Liver (tissue), 9 donors: ENCODE data around the gene PTPN14. TPM values are rescaled to one million over a fixed set of nuclear protein-coding genes. Genes with fewer than 3 reads are reported as not detected.

Experiments used
- DNase-seq: peaks from one replicate; pipeline ENCODE4 v3.0.0-alpha.2; 2017; ENCODE audit warnings: low spot score
- H3K27ac ChIP-seq, 2 donors: one replicate each; pipeline ENCODE4 v1.7.0; 2013; ENCODE audit warnings: inconsistent platforms in 2 of 2, low read length in 2 of 2, control low read depth in 1 of 2, low read depth in 1 of 2, mild to moderate bottlenecking in 1 of 2
- H3K27me3 ChIP-seq, 4 donors: one replicate each; pipeline versions ENCODE4 v1.6.1 to v1.7.0; 2013; ENCODE audit warnings: low read length in 3 of 4, inconsistent platforms in 1 of 4, mild to moderate bottlenecking in 1 of 4, moderate library complexity in 1 of 4; ENCODE audit not compliant: control insufficient read depth in 4 of 4, insufficient read depth in 4 of 4
- H3K36me3 ChIP-seq, 4 donors: one replicate each; pipeline versions ENCODE4 v1.6.1 to v1.7.0; 2013; ENCODE audit warnings: low read length in 3 of 4, mild to moderate bottlenecking in 3 of 4, low read depth in 1 of 4, moderate library complexity in 1 of 4; ENCODE audit not compliant: control insufficient read depth in 4 of 4, insufficient read depth in 3 of 4
- H3K4me1 ChIP-seq, 4 donors: one replicate each; pipeline versions ENCODE4 v1.6.1 to v1.7.0; 2013; ENCODE audit warnings: low read length in 3 of 4, mild to moderate bottlenecking in 3 of 4, moderate library complexity in 1 of 4; ENCODE audit not compliant: control insufficient read depth in 4 of 4, insufficient read depth in 4 of 4
- H3K4me3 ChIP-seq, 3 donors: one replicate each; pipeline versions ENCODE4 v1.6.1 to v1.7.0; 2013; ENCODE audit warnings: low read length in 3 of 3, control low read depth in 1 of 3, low read depth in 1 of 3, mild to moderate bottlenecking in 1 of 3
- H3K9ac ChIP-seq, 2 donors: one replicate each; pipeline ENCODE4 v1.7.0; 2013; ENCODE audit warnings: low read length in 2 of 2, mild to moderate bottlenecking in 2 of 2, moderate library complexity in 2 of 2, control low read depth in 1 of 2, low read depth in 1 of 2
- H3K9me3 ChIP-seq, 4 donors: one replicate each; pipeline versions ENCODE4 v1.6.1 to v1.7.0; 2013; ENCODE audit warnings: low read length in 3 of 4; ENCODE audit not compliant: control insufficient read depth in 4 of 4
- FOXA1 ChIP-seq: IDR thresholded peaks from 2 replicates; pipeline ENCODE4 v1.6.1; 2016; ENCODE audit warnings: antibody characterized with exemption
- FOXA2 ChIP-seq: IDR thresholded peaks from 2 replicates; pipeline ENCODE4 v1.6.1; 2016; ENCODE audit warnings: antibody characterized with exemption
- GABPA ChIP-seq, 2 donors: IDR thresholded peaks in 1 of 2; conservative IDR thresholded peaks in 1 of 2; 2 replicates each; pipeline ENCODE4 v1.6.1; 2016; ENCODE audit warnings: antibody characterized with exemption in 2 of 2, mild to moderate bottlenecking in 1 of 2, moderate library complexity in 1 of 2
- HNF4A ChIP-seq, 2 donors: conservative IDR thresholded peaks; 2 replicates each; pipeline ENCODE4 v1.6.1; 2016; ENCODE audit warnings: antibody characterized with exemption in 2 of 2, mild to moderate bottlenecking in 2 of 2
- JUND ChIP-seq, 2 donors: IDR thresholded peaks; 2 replicates each; pipeline ENCODE4 v1.6.1; 2016; ENCODE audit warnings: antibody characterized with exemption in 2 of 2
- RAD21 ChIP-seq, 2 donors: IDR thresholded peaks; 2 replicates each; pipeline ENCODE4 v1.6.1; 2016; ENCODE audit warnings: antibody characterized with exemption in 2 of 2, mild to moderate bottlenecking in 2 of 2
- SP1 ChIP-seq: IDR thresholded peaks from 2 replicates; pipeline ENCODE4 v1.6.1; 2018; ENCODE audit warnings: antibody characterized with exemption, mild to moderate bottlenecking
- YY1 ChIP-seq: IDR thresholded peaks from 2 replicates; pipeline ENCODE4 v1.6.1; 2016; ENCODE audit warnings: antibody characterized with exemption, mild to moderate bottlenecking
- WGBS: extraction: QIAGEN DNeasy Blood & Tissue Kit; methylation state at CpG from one replicate; pipeline ENCODE4 v1.1.7; 2013; 5-methylcytosine and 5-hydroxymethylcytosine counted together
- polyA plus RNA-seq, 2 donors: library from polyadenylated mRNA; stranded (reverse) in 1 of 2; unstranded in 1 of 2; fragments of 200-250 nt in 1 of 2; fragments of >200 nt in 1 of 2; fragmentation: Nextera tagmentation in 1 of 2; extraction: Ambion mirVana in 1 of 2; gene quantifications; one replicate each; pipeline versions ENCODE4 v1.2.1 to v1.2.3, GENCODE V29; 2013 to 2015
- total RNA-seq, 2 donors: library from RNA; depleted of rRNA; stranded (reverse); fragments of >200 nt; gene quantifications; one replicate each; pipeline ENCODE4 v1.2.3, GENCODE V29; 2014
- TF ChIP-seq, protein P1 (sequence below): IDR thresholded peaks from 2 replicates; pipeline ENCODE4 v1.6.1; 2016; ENCODE audit warnings: antibody characterized with exemption
- TF ChIP-seq, protein P2 (sequence below): IDR thresholded peaks from 2 replicates; pipeline ENCODE4 v1.6.1; 2016; ENCODE audit warnings: antibody characterized with exemption
- TF ChIP-seq, protein P3 (sequence below): fragments of 150-350 bp; IDR thresholded peaks from 2 replicates; pipeline ENCODE4 v1.5.1; 2017; ENCODE audit warnings: improper control_type of control experiment, low read depth, low read length; ENCODE audit not compliant: missing input control
- donor health status: healthy.
- donor health status: healthy.
- donor health status: healthy.
- donor health status: healthy.
- donor health status: healthy.

PTPN14 gene
- total and polyA plus RNA-seq, 4 donors: 0.54 to 3.2 (median 1.5) TPM

DNA sequence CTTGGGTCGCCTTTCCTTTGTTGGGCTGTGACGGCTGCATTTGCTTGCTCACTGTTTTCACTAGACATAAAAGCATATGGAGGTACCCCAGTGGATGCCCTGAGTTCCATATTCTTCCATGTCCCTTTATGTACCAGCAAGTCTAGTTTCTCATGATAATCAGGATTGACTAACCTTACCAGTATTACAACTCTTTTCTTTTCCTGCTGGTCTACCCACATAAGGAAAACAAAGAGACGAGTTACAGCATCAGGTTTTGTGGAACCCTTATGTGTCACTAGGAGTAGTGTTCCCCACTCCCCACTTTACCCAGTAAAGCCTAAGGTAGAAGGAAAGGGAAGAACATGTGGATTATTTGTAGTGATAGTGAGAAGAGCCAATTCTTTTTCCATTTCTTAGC lies 35.2 kb upstream of the PTPN14 start (continued):
- TF ChIP-seq, protein P1, sequence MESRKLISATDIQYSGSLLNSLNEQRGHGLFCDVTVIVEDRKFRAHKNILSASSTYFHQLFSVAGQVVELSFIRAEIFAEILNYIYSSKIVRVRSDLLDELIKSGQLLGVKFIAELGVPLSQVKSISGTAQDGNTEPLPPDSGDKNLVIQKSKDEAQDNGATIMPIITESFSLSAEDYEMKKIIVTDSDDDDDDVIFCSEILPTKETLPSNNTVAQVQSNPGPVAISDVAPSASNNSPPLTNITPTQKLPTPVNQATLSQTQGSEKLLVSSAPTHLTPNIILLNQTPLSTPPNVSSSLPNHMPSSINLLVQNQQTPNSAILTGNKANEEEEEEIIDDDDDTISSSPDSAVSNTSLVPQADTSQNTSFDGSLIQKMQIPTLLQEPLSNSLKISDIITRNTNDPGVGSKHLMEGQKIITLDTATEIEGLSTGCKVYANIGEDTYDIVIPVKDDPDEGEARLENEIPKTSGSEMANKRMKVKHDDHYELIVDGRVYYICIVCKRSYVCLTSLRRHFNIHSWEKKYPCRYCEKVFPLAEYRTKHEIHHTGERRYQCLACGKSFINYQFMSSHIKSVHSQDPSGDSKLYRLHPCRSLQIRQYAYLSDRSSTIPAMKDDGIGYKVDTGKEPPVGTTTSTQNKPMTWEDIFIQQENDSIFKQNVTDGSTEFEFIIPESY: no peak
- TF ChIP-seq GABPA (IDR thresholded peaks at IDR 0.05 in 1 of 2, conservative IDR thresholded peaks at IDR 0.05 in 1 of 2) (no peak), HNF4A (conservative IDR thresholded peaks at IDR 0.05) (no peak), SP1 (no peak), FOXA2 (no peak), FOXA1 (no peak), YY1 (no peak)
- TF ChIP-seq, protein P2, sequence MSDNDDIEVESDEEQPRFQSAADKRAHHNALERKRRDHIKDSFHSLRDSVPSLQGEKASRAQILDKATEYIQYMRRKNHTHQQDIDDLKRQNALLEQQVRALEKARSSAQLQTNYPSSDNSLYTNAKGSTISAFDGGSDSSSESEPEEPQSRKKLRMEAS: no peak

DNA sequence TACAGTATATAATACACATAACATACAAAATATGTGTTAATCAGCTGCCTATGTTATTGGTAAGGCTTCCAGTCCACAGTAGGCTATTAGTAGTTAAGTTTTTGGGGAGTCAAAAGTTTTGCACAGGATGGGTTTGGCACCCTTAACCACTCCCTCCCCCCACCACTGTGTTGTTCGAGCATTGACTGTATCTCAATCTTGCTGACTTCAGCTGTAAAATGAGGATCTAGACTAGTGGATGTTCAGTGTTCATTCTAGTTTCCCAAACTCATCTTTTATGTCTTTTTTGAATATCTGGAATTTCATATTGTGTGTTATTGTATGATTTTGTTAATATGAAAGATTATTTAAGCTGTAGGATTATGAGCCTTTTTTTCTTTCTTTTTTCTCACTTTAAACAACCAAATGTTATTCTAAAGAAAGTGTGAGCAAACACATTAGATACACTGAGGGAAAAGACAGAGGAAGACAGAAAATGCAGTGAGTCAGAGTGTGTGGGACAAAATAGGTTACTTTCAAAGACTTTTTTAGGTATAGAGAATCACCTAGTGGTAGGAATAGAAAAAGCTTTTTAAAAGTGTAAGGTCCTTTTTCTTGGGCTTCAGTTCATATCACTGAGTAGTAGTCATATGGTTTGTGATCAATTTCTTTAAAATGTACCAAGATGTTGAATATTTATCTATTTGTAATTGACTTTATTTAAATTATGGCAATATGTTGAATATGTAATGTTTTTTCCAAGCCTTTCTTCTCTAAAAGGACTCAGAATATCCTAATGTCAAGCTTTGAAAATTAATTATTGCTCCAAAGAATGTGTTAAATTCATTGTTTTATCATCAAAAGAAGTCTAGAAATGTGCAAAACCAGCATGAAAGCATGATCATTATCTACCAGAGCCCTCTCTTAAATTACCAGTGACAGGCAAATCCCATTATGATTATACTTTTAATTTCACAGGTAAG lies 33.7 kb upstream of the PTPN14 start:
- DNase-seq: no peak
- Histone ChIP-seq H3K27me3 (no peaks in the 10 kb centered on the region), H3K4me3 (no peak overlapping the region), H3K9ac (no peak overlapping the region), H3K36me3 (no peaks in the 10 kb centered on the region), H3K27ac (no peak overlapping the region), H3K4me1 (no peaks in the 10 kb centered on the region), H3K9me3 (no peaks in the 10 kb centered on the region)
- TF ChIP-seq JUND (IDR thresholded peaks at IDR 0.05) (no peak), YY1 (no peak), RAD21 (IDR thresholded peaks at IDR 0.05) (peak; percentile 76 to 79)
- TF ChIP-seq, protein P3, sequence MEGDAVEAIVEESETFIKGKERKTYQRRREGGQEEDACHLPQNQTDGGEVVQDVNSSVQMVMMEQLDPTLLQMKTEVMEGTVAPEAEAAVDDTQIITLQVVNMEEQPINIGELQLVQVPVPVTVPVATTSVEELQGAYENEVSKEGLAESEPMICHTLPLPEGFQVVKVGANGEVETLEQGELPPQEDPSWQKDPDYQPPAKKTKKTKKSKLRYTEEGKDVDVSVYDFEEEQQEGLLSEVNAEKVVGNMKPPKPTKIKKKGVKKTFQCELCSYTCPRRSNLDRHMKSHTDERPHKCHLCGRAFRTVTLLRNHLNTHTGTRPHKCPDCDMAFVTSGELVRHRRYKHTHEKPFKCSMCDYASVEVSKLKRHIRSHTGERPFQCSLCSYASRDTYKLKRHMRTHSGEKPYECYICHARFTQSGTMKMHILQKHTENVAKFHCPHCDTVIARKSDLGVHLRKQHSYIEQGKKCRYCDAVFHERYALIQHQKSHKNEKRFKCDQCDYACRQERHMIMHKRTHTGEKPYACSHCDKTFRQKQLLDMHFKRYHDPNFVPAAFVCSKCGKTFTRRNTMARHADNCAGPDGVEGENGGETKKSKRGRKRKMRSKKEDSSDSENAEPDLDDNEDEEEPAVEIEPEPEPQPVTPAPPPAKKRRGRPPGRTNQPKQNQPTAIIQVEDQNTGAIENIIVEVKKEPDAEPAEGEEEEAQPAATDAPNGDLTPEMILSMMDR: peak; percentile 44
- WGBS: 49% methylated on average over 1 of the region's 1 CpG

DNA sequence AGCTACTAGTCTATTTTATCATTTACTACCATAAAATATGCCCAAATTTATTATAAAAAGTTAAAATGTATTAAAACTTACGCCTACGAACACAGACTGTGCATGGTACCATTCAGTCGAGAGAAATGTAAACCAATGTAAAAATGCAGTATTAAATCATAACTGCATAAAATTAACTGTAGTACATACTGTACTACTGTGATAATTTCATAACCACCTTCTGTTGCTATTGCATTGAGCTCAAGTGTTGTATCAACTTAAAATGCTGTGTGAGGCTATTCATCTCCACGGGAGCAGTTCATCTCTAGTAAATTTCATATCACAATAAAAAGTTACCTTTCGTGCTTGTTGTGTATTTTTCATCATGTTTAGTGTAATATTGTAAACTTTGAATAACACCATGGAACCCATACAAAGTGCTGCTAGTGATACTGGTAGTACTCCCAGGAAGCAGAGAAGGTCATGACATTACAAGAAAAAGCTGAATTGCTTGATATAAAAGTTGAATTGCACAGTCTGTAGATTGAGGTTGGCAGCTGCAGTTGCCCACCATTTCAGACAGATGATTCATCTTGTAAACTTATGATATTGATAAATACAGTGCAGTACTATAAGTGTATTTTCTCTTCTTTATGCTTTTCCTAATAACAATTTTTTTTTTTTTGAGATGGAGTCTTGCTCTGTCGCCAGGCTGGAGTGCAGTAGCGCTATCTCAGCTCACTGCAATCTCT lies 32.6 kb upstream of the PTPN14 start:
- H3K4me3 ChIP-seq: no peak overlapping the region
- H3K36me3 ChIP-seq: no peaks in the 10 kb centered on the region
- H3K27ac ChIP-seq: no peak overlapping the region
- no peak for DNase-seq
- no peaks in the 10 kb centered on the region for H3K9me3 ChIP-seq
- no peaks in the 10 kb centered on the region for H3K27me3 ChIP-seq
- 83% methylated on average over 7 of the region's 7 CpGs for WGBS
- H3K9ac ChIP-seq: no peak overlapping the region
- TF ChIP-seq, protein P1: no peak
- no peaks in the 10 kb centered on the region for H3K4me1 ChIP-seq
